ENCODE results near the gene RRAD.
A peak's percentile ranks its signal among the peaks of the same experiment; 100 is the strongest.
"Not testable (repeated sequence)": the region's sequence is repeated elsewhere in the genome, so short reads cannot be mapped to it uniquely, and the experiment has no call there.

Gene RRAD, protein sequence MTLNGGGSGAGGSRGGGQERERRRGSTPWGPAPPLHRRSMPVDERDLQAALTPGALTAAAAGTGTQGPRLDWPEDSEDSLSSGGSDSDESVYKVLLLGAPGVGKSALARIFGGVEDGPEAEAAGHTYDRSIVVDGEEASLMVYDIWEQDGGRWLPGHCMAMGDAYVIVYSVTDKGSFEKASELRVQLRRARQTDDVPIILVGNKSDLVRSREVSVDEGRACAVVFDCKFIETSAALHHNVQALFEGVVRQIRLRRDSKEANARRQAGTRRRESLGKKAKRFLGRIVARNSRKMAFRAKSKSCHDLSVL

GRCh38 chr16:66925322-66925840 is at the start of gene RRAD:
Gene RRAD (minus strand): TSS chr16:66925535. CDS start chr16:66925179, 356 bp downstream.
- DNase-seq, result peak; percentile 48

DNA sequence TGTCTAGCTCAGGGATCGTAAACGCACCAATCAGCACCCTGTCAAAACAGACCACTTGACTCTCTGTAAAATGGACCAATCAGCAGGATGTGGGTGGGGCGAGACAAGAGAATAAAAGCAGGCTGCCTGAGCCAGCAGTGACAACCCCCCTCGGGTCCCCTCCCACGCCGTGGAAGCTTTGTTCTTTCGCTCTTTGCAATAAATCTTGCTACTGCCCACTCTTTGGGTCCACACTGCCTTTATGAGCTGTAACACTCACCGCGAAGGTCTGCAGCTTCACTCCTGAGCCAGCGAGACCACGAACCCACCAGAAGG is 49.6 kb upstream of the RRAD start:
- DNase-seq, result peak; percentile 39

DNA sequence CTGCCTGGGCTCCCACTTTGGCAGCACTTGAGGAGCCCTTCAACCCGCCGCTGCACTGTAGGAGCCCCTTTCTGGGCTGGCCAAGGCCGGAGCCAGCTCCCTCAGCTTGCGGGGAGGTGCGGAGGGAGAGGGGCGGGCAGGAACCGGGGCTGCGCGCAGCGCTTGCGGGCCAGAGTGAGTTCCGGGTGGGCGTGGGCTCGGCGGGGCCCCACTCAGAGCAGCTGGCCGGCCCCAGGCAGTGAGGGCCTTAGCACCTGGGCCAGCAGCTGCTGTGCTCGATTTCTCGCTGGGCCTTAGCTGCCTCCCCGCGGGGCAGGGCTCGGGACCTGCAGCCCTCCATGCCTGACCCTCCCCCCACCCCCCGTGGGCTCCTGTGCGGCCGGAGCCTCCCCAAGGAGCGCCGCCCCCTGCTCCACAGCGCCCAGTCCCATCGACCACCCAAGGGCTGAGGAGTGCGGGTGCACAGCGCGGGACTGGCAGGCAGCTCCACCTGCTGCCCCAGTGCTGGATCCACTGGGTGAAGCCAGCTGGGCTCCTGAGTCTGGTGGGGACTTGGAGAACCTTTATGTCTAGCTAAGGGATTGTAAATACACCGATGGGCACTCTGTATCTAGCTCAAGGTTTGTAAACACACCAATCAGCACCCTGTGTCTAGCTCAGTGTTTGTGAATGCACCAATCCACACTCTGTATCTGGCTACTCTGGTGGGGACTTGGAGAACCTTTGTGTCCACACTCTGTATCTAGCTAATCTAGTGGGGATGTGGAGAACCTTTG is 49.0 kb upstream of the RRAD start:
- not testable (repeated sequence) for DNase-seq

DNA sequence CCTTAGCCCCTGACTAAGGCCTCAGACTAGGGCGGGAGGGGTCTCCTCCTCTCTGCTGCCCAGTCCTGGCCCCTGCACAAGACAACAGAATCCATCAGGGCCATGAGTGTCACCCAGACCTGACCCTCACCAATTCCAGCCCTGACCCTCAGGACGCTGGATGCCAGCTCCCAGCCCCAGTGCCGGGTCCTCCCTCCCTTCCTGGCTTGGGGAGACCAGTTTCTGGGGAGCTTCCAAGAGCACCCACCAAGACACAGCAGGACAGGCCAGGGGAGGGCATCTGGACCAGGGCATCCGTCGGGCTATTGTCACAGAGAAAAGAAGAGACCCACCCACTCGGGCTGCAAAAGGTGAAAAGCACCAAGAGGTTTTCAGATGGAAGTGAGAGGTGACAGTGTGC is 48.4 kb upstream of the RRAD start:
- no peak for DNase-seq

DNA sequence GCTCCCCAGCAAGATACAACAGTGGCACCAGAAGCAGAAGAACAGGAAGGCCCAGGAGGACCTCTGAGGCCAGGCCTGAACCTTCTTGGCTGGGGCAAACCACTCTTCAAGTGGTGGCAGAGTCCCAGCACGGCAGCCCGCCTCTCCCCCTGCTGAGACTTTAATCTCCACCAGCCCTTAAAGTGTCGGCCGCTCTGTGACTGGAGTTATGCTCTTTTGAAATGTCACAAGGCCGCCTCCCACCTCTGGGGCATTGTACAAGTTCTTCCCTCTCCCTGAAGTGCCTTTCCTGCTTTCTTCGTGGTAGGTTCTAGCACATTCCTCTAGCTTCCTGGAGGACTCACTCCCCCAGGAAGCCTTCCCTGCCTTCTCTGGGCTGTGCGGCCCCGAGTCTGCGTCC is 47.6 kb upstream of the RRAD start:
- DNase-seq, result no peak

GRCh38 chr16:66970775-66971720 is 45.7 kb upstream of the RRAD start:
- no peak for DNase-seq

GRCh38 chr16:66968847-66969246 is 43.5 kb upstream of the RRAD start:
- DNase-seq, result no peak

DNA sequence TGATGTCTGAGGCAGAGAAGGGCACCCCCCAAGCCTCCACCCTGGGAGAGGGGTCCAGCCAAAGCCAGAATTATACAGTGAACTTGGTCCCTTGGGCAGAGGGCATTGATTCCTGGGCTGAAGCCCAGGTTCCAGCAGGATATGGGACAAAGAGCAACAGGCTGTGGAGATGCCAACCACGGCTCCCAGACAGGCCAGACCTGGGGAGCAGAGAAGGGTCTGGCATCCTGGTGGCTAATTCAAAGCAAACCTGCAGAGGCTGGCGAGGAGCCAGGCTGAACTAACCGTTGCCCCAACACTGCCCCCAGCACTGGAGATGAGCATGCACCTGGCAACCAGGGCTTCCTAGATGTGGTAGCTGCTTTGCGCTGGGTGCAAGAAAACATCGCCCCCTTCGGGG is 38.7 kb upstream of the RRAD start:
- no peak for DNase-seq

GRCh38 chr16:66961914-66962313 is 36.6 kb upstream of the RRAD start:
- no peak for DNase-seq

- peak; percentile 53 for DNase-seq
Measured at GRCh38 chr16:66961065-66961744, 35.9 kb upstream of the RRAD start, which contains the start of gene CES3. Gene CES3 (plus strand): TSS chr16:66961266. CDS start chr16:66961308, 42 bp downstream.

GRCh38 chr16:66960270-66960669 is 34.9 kb upstream of the RRAD start:
- no peak for DNase-seq

DNA sequence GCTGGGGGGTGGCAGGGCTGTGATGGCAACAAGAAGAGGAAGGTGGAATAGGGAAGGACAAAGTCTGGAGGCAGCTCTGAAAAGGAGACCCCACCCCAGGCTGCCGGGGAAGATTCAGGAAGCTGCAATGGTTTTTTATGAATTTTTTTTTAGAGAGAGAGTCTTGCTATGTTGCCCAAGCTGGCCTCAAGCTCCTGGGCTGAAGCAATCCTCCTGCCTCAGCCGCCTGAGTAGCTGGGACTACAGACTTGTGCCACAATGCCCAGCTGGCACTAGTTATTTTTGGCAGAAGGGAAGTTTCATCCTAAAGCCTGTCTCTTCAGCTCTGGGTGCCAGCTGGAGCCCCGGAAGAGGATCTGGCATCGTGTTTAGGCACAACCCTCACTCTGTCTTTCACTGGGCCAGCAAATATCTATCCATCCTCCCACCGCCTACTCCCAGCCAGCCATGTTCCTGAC is 34.4 kb upstream of the RRAD start:
- no peak for DNase-seq

DNA sequence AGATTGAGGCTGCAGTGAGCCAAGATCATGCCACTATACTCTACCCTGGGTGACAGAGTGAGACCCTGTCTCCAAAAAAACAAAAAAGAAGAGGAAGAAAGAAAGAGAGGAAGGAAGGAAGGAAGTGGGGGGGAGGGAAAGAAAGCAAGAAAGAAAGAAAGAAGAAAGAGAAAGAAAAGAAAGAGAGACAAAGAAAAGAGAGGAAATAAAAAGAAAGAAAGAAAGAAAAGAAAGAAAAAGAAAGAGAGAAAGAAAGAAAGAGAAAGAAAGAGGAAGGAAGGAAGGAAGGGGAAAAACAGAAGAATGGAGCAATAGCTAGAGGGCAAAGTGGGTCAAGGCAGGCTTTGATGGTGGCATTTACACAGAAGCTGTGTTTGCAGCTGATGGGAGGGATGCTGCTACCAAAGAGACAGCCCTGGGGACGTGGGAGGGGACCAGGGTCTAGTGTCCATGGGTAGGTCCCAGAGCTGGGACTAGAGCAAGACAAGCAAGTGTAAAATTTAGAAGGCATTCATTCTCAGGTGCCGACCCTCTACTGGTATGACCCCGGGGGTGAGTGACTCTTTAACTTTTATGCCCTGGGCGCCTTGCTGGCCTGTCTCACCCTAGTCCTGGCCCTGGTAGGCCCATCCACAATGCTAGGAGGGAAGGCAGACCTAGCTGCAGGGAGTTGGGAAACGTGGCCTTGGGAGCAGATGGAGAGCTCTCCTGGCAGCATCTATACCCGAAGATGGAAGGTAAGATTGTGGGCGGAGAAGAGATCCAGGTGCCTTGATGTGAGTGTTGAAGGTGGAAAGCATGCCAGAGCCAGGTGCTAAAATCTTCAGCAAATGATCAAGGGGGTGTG is 33.7 kb upstream of the RRAD start:
- no peak for DNase-seq

- DNase-seq, result not testable (repeated sequence)
Measured at GRCh38 chr16:66956154-66956457, 30.8 kb upstream of the RRAD start.

DNA sequence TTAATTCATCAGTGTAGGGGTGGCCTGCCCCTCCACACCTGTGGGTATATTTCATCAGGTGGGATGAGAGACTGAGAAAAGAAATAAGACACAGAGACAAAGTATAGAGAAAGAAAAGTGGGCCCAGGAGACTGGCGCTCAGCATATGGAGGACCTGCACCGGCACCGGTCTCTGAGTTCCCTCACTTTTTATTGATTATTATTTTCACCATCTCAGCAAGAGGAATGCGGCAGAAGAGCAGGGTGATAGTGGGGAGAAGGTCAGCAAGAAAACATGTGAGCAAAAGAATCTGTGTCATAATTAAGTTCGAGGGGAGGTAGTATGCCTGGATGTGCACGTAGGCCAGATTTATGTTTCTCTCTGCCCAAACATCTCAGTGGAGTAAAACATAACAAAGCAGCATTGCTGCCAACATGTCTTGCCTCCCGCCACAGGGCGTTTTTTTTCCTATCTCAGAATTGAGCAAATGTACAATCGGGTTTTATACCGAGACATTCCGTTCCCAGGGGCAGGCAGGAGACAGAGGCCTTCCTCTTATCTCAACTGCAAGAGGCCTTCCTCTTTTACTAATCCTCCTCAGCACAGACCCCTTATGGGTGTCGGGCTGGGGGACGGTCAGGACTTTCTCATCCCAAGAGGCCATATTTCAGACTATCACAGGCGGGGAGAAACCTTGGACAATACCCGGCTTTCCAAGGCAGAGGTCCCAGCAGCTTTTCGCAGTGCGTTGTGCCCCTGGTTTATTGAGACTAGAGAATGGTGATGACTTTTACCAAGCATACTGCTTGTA is 30.2 kb upstream of the RRAD start:
- not testable (repeated sequence) for DNase-seq

GRCh38 chr16:66954097-66954659 is 28.8 kb upstream of the RRAD start:
- DNase-seq, result peak; percentile 67

GRCh38 chr16:66953462-66954096 is 28.2 kb upstream of the RRAD start:
- no peak for DNase-seq

GRCh38 chr16:66952430-66953110 is 27.2 kb upstream of the RRAD start:
- DNase-seq, result no peak
